Stimulated activated CD8-positive, alpha-beta memory T cell treated with anti-CD3 and anti-CD28 coated beads, Interleukin-12 subunit alpha, Interleukin-12 subunit beta, amount 100 ng/mL, for 4 hours (primary cell): ENCODE results near the gene TPM2.

ENCODE experiments used
- DNase-seq: peaks from one replicate; pipeline ENCODE4 v3.0.0-alpha.2; 2020; ENCODE audit warnings: low read depth

The TPM2 gene

DNA sequence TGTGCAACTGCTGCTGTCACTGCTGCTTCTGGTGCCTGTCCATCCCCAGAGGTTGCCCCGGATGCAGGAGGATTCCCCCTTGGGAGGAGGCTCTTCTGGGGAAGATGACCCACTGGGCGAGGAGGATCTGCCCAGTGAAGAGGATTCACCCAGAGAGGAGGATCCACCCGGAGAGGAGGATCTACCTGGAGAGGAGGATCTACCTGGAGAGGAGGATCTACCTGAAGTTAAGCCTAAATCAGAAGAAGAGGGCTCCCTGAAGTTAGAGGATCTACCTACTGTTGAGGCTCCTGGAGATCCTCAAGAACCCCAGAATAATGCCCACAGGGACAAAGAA lies 15.7 kb downstream of the TPM2 start:
- DNase-seq: no peak

- no peak for DNase-seq
These were observed 16.3 kb downstream of the TPM2 start, which contains the start of gene CA9 for GRCh38 chr9:35673132-35674024. TSS of gene CA9 (plus strand) at chr9:35673928. CDS start at chr9:35673960, 32 bp downstream.

- no peak for DNase-seq
These were observed 20.2 kb downstream of the TPM2 start for GRCh38 chr9:35669331-35670145.

- no peak for DNase-seq
These were observed 21.8 kb downstream of the TPM2 start for GRCh38 chr9:35667939-35668338.

DNA sequence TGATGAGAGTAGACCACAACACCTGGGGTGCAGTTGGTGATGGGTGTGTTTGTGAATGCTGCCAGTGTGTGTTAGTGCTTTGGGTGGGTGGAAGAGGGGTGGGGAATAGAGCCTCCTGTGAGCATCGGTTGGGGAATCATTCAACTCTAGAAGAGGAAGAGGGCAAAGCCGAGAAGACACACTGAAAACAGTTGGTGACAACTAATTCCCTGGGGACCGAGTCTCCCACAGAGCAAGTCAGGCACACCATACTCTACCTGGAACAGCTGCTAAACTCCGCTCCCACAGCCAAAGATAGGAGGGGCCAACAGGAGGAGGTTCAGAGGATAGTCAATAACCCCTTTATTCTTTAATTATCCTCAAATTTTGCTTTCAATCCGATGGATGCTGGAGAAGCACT lies 23.2 kb downstream of the TPM2 start:
- DNase-seq: no peak

GRCh38 chr9:35666045-35666444 lies 23.7 kb downstream of the TPM2 start:
- no peak for DNase-seq

- DNase-seq: no peak
These were observed 24.3 kb downstream of the TPM2 start for GRCh38 chr9:35665471-35665818.

DNA sequence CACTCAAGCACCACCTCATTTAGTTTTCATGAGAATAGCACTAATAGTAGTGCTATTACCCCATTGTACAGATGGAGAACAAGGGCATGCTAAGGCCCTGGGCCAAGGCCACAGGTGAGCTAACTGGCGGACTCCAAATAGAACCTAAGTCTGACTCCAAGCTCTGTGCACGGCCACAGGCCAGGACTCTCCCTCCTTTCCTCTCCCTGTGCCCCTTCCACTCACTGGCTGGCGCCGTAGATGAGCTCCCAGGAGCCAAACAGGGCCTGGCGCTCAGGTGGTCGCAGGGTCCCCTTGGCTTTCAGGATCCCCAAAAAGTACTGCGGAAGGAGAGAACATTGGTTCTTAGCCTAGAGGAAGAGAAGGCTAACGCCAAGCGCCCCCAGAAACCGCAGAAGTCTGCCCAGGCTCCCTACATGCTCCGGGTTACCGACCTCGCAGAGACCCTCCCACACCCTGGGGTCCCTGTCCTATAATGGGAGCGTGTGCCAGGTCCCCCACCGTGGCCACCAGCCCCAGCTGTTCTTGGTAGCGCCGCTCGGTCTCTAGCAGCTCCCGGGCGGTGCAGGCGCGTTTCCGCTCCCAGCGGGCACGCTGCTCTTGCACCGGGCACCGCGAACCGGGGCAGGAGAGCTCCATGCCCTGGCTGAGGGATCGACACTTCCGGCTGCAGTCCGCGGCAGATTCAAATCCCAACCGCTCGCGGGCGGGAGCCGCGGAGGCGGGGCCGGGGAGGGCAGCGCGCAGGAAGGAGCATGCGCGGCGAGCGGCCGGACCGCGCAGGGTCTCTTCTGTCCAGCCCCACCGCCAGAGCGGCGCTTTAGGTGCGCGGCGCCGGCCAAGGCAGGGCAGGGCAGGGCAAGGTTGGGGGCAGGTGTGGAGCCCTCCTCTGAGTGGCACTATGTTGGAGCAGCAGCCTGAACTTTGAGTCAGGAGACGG lies 24.9 kb downstream of the TPM2 start, which contains the start of gene ARHGEF39:
ARHGEF39 (minus strand) TSS at position 665 of the 940 bp plus-strand sequence; CDS start at position 639, 26 bp downstream.
- DNase-seq: peak; percentile 51

DNA sequence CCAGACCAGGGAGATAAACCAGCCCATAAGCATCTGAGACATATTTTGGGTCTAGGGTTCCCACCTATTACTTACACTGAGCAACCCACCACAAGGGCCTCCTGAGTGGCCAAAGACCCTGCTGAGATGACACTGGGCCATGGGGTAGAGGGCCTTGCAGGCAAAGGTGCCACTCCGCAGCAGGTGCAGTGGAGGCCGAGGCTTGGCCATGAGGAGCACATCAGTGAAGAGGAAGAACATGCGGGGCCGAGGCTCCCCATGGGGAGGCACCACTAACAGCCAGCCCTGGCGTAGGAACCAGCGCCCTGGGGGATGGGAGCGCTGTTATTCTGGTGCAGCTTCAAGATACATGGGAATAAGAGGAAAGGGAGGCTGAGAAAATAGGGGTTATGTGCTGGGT lies 27.3 kb downstream of the TPM2 start:
- DNase-seq: no peak

GRCh38 chr9:35661756-35662350 lies 27.9 kb downstream of the TPM2 start:
- DNase-seq: no peak

DNA sequence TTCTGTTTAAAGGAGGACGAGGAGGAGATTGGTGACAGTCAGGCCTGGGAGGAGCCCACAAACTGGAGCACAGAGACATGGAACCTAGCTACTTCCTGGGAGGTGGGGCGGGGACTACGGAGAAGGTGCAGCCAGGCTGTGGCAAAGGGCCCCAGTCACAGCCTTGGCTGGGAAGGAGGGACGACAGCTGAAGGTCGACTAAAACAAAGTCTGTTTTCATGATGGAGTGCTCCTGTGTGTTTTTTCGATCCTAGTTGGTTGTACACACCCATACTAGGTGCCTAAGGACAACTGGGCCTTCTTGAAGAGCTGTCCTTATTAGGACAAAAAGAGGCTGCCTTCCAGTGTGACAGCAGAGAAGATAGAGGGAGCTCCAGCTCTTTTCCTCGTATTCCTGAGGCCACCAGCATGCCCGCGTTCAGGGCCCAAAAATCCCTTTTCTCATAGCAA lies 28.7 kb downstream of the TPM2 start:
- no peak for DNase-seq

DNA sequence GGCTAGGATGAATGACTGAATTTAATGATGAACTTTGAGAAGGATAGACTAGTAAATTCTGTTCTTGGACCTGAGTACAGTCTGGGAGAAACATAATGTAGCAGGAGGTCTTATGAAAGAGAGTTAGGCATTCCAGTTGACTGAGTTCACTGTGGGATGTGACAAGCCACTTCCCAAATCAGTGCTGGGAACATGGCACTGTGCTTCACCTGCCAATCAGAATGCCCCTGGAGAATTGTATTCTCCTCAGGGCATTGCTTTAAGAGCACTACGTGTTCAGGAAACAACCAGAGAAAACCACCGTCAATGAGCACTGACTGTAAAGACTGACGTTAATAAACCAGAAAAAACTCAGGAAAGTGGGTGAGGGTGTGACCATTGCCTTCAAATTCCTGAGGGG lies 30.4 kb downstream of the TPM2 start:
- no peak for DNase-seq

GRCh38 chr9:35658968-35659220 lies 30.8 kb downstream of the TPM2 start:
- DNase-seq: no peak

DNA sequence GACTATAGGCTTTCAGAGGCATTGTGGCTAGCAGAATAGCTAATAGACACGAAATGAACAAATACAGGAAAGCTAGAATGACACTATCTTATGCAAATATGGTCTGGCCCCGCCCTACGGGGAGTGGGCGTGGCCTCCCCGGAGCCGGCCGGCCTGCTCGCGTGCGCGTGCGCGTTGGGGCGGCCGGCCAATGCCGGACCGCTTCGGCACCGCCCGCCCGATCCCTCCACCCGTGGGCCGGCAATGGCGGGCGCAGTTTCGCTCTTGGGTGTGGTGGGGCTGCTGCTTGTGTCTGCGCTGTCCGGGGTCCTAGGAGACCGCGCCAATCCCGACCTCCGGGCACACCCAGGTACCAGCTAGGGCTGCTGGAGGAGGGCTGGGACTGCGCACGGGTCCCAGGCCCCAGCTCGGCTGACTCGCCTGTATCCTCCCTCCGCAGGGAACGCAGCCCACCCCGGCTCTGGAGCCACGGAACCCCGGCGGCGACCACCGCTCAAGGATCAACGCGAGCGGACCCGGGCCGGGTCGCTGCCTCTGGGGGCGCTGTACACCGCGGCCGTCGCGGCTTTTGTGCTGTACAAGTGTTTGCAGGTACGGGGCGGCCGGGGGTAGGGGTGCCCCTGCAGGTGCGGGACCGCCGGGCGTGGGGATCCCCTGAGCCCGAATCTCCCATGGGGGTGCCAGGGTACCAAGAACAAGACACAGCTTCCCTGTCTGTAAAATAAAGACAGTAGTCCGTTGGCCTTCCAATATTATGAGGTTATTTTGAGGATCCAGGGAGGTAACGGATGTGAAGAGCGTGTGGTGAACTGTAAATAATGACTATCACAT lies 31.4 kb downstream of the TPM2 start, which contains the start of gene CCDC107:
CCDC107 (plus strand) TSS at position 156 of the 831 bp plus-strand sequence; CDS start at position 244, 88 bp downstream.
- peak; percentile 77 for DNase-seq

- peak; percentile 87 for DNase-seq
These were observed 32.1 kb downstream of the TPM2 start, which contains the start of gene RMRP for GRCh38 chr9:35657546-35658136. TSS of gene RMRP (minus strand) at chr9:35658019.

DNA sequence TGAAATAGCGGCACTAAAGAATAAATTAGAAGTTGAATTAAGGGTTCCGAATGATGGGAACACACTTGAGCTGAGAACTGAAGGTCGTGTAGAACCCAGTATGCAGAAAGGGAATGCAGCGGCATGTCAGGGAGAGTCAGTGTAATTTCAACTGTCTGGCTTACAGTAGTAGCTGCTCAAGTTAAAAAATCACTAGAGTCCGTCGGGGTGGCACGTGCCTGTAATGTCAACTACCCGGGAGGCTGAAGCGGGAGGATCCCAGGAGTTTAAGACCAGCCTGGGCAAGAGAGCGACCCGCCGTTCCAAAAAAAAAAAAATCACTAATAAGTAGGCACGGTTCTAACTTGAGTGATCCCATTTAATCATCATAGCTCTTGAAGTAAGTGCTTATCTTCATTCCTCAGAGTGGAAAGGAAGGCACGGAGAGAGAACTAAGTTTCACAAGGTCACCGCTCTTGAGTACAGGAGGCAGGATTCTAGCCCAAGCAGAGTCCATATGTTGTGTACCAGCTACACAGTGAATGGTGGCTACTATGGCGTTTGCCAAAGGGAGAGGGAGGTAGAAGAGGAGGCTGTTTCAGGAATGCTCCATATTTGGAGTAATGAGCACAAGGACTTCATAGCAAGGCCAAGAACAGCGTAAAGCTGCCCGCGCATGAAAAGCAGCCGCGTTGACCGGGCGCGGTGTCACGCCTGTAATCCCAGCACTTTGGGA lies 32.7 kb downstream of the TPM2 start:
- DNase-seq: no peak

- DNase-seq: no peak
These were observed 33.4 kb downstream of the TPM2 start for GRCh38 chr9:35656348-35656747.

DNA sequence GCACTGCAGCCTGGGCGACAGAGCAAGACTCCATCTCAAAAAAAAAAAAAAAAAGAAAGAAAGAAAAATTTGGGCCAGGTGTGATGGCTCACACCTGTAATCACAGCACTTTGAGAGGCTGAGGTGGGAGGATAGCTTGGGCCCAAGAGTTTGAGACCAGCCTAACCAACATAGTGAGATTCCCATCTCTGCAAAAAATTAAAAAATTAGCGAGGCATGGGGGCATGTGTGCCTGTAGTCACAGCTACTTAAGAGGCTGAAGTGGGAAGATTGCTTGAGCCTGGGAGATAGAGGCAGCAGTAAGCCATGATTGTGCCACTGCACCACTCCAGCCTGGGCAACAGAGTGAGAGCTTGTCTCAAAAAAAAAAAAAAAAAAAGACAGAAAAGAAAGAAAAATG lies 36.1 kb downstream of the TPM2 start:
- no peak for DNase-seq

- no peak for DNase-seq
These were observed 36.9 kb downstream of the TPM2 start for GRCh38 chr9:35652829-35653209.
